Activated T-cell treated with anti-CD3 and anti-CD28 coated beads for 48 hours (primary cell): Measurements from ENCODE around the gene PKD2L2.
"Not testable (repeated sequence)": the region's sequence is repeated elsewhere in the genome, so short reads cannot be mapped to it uniquely, and the experiment has no call there.

Experiments used
- DNase-seq: peaks from one replicate; pipeline ENCODE4 v3.0.0-alpha.2; 2020; ENCODE audit warnings: low read depth

The PKD2L2 gene

DNA sequence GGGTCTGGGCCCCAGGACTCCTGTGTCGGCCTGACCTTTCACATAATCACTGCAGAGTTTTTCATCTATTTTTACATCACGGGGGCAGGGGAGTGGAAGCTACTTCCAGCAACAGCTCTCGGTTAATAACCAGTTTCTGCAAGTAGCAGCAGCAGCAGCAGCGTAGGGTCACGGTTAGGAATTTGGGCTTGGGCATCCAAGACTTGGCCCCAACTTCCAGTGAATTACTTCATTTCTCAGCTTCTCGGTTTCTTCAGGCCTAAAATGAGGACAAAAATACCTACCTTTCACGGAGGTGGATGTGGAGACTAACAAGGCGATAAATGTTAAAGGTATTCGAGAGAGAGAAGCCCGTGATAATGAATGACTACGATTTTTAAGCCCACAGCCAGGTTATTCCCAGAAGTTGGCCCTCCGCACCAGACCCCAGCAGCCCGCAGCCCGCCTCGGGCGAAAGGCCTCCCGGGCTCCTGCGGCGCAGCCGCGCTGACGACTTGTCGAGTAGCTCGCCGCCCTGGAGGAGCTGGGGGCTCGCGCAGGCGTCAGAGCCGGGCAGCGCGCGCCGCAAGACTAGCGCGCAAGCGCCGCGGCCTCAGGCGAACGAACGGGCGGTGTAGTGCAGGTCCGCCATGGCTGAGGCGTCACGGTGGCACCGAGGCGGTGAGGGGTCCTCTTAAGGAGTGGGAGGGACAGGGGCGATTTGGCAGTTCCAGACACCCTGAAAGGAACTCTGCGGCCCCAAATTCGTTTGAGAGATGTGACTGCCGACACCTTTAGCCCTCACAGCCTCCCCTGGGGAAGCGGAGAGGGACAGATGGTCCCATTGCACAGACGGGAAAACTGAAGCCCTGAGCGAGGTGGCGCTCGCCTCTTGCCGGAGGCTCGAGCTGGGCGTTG is at the start of gene PKD2L2:
TSS of gene PKD2L2 (plus strand) at position 595 of the 897 bp plus-strand sequence. CDS start at position 630, 35 bp downstream.
- DNase-seq = peak; percentile 85

DNA sequence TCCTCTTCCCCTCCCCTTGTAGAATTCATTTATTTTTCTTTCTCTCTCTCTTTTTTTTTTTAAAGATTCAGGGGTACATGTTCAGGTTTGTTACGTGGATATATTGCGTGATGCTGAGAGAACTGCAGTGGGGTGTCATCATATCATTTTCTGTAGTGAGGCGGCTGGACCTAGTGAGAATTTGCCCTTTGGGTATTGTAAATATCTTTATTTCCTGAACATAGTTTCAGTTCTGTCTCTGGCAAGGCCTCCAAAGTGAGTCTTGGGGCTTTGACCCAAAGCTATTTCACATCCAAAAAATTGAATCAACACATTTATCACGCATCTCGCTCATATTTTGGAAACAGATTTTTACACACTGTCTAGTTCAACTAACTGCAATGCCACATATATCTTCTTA is 47.0 kb upstream of the PKD2L2 start:
- DNase-seq = no peak

DNA sequence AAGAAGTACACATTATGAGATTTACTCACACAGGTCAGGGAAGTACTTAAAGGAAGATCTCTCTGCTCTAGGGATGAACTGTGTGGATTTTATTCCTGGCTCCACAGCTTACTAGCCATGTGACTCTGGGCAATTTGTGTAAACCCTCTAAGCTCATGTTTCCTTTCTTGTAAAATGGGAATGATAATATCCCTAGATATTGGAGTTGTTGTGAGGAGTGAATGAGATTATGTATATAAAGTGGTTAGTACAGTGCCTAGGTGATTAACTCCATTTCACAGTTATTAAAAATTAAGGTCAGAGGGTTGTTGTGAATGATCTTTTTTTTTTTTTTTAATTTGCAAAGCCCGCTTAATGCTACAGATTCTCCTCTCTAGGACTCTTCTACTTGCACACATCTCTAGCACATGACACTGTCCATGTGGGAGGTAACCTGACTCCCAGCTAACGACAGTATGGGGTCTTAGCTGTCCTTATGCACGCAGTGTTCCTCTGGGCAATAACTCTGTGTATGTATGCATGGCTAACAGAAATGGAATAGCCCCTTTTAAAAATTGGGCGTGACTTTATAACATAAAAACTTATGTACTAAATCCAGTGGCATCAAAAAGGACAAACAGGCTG is 45.5 kb upstream of the PKD2L2 start:
- DNase-seq = no peak

DNA sequence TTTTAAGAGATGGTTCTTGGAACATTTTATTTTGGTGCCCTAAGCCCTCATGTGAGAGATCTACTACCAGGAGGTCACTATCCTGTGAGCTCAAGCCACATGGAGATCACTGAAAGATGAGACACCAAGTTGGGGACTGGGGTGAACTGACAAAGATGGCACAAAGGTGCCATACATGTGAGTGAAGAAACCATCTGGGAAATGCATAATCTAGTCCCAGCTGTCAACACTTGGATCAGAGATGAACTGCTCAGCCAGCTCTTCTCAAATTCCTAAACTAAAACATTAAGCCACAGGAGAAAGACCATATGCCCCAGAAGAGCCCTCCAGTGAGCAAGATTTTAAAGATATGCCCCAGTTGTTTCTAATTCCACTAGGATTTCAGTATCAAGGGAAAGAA is 43.8 kb upstream of the PKD2L2 start:
- no peak for DNase-seq

DNA sequence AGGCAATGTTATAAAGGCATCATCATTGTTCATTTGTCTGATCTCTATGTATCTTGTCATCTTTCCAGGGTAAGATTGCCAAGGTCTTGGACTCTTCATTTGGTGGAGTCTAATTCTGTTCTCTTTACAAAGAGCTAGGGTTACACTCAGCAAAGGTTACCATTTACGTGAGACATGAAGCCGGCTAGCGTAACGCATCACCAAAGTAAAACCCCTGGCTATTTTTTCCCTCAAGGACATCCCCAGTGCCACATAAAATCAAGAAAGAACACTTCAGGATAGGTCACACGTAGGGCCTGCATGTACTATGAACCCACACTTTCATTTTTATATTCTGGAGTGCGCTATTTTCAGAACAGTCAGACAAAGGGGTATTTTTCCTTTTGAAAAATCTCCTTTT is 41.6 kb upstream of the PKD2L2 start:
- DNase-seq = no peak

DNA sequence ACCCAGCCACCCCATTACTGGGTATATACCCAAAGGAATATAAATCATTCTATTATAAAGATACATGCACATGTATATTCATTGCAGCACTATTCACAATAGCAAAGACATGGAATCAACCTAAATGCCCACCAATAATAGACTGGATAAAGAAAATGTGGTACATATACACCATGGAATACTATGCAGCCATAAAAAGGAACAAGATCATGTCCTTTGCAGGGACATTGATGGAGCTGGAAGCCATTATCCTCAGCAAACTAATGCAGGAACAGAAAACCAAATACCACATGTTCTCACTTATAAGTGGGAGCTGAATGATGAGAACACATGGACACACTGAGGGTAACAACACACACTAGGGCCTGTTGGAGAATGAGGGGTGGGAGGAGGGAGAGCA is 36.1 kb upstream of the PKD2L2 start:
- not testable (repeated sequence) for DNase-seq

DNA sequence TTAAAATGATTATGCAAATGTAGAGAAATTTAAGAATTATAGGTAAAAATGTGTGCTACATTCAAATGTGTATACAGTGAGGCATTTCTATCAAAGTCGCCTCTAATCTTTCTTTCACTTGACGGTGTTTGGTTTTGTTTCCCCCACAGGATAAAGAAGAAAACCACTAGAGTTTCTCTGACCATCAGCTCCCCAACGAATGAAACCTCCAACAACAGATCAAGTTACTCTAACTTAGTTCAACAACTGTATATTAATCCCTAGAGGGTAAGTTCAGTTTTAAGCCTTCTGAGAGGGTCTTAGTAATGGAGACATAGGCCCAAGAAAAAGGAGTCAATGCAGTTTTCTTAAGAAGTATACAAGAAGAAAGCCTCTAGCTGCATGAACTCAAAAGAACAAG is 33.1 kb upstream of the PKD2L2 start:
- DNase-seq = no peak

DNA sequence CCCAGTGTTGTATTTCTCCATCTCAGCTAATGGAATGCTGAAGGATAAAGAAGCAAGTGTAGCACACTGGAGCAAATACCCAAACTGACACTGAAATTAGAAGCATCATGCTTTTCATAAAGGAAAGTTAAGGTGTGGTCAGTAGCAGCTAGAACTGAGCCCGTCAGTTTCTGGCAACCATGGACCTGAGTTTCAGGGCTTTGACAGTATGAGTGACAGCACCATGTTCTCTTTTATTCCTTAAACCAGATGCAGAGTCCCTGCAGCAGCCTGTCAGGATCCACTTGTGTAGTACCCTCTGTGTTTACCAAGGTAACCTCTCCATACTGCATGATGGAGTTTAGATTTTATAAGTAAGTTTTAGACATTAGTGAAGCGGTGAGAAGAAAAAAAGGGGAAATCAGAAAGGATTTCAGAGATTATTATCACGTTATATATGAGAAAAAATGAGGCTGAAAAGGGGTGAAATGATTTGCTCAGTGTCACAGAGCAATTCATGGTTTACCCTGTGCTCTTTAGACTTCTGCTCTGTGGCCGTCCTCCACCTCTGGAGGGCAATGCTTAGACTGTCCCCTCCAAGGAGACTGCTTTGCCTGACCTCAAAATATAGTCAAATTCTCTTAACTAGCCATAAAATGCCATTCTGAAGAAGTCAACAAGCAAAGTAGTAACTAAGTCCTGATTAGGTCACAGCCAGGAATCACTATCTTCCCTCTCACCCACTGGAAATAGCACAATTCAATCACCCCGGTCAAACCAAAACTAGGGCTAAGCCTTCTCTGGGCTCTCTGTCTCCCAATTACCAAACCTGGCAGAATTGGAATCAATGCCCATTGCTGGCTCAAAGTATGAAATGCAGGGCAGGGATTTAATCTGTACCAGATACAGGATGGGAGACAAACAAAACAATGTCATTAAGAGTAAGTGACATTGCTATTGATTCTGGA is 32.1 kb upstream of the PKD2L2 start:
- DNase-seq = no peak

DNA sequence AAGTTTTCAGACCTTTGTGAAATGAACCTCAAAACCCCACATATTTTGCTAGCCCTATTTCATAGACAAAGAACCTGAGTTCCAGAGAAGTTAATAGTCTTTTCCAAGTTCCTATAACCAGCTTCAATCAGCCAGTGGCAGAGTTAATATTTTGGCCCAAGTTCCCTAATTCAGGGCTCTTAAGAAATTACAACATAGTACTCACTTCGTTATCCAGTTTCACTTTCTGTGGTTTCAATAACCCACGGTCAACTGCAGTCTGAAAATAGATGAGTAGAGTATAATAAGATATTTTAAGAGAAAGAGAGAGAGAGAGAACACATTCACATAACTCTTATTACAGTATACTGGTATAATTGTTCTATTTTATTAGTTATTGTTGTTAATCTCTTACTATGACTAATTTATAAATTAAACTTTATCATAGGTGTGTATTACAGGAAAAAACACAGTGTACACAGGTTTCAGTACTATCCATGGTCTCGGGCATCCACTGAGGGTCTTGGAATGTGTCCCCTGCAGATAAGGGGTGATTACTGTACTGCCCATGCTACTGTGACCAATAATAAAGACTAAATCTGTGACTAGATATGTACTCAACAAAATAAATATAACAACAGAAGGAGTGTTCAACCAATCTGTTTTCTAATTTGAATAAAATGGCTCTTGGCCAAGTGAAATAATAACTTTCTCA is 30.9 kb upstream of the PKD2L2 start:
- DNase-seq = no peak

DNA sequence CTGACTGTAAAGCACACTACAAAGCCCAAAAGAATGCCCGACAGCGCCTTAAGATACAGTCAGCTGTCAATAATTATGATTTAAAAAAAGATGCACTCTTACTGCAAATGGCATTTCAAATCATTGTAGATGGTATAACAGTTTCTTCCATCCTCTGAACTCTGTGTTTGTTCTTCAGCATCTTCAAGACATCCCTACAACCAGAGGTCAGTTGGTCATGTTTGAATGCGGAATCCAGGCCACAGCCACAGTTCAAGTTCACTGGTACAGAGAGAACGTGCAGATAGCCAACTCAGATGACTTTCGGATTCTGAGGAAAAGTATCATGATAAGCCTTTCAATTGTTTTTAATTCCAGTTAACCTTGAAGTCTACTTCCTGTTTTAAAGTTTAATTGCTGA is 30.3 kb upstream of the PKD2L2 start:
- DNase-seq = no peak

DNA sequence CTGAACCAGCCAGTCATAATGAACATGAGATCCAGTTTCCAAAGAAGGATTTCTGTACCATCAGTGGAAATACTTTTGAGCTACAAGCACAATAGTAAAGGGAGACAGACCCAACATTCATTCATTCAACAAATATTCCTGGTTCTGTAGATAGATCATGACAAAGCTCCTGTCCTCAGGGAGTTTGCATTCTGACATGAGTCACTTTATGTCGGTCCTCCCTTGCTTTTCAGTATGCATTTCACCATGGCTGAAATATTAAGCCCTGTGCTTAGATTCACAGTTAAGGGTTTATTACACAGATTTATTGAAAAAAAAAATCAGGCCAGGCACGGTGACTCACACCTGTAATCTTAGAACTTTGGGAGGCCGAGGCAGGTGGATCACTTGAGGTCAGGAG is 27.0 kb upstream of the PKD2L2 start:
- DNase-seq = no peak

DNA sequence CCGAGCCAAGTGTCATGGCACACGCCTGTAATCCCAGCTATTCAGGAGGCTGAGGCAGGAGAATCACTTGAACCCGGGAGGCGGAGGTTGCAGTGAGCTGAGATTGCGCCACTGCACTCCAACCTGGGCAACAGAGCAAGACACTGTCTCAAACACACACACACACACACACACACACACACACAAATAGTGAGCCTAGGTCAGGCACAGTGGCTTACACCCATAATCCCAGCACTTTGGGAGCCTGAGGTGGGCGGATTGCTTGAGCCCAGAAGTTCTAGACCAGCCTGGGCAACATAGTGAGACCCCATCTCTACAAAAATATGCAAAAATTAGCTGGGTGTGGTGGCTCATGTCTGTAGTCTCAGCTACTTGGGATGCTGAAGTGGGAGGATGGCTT is 25.6 kb upstream of the PKD2L2 start:
- DNase-seq = not testable (repeated sequence)

DNA sequence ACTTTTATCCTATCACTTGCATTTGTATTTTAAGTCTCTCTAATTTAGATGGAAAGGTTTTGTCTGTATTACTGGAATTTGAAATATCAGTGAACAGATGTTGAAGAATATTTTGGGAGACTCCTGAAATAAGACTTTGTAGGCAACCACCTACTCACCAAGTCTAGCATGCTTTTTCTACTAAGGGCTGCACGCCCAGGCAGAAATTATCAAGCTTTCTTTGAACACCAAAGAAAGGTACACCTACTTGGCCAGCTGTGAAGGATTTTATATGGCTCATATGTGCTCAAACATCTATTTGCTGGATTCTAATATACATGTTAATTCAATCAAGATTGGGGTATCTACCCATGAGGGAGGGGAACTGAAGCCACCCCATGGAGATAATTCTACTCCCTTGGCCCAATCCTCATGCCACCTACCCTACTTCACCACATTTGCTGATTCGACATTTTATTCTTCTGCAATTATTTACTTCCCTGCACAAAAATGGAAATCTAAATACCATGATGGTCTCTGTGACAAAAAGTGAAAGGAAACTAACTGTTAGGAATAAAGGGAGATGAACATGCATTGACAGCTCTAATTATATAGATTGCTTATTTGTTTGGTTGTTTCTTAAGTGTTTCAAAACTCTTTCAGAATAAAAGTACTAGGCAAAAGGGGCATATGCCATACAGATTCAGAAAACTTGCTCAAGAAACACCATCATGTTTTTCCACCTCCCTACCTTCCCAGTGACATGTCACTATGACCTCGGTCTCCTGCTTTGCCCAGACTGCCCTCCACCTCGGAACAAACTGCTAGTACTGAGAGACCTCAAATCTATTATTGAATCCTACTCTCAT is 22.5 kb upstream of the PKD2L2 start:
- no peak for DNase-seq

DNA sequence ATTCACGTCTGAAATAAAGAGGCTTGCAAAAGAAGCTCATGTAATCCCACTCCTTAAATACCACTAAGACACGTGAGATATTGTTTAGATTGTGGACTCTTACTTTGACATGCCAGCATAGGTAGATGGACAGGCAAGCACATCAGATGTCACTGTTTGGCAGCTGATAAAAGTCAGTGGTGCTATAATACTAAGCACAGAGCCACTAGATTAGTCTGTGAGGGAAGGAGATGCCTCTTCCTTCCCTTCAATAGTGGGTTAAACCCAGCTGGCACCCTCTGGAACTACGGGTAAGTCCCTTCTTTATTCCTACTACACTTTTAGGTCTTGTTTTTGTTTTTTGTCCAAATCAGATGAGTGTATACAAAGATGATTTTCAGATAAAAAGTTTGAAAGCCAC is 21.6 kb upstream of the PKD2L2 start, which contains the start of gene MYOT:
TSS of gene MYOT (plus strand) at position 197 of the 400 bp plus-strand sequence. CDS start 2,792 bp downstream, outside the sequence.
- no peak for DNase-seq

DNA sequence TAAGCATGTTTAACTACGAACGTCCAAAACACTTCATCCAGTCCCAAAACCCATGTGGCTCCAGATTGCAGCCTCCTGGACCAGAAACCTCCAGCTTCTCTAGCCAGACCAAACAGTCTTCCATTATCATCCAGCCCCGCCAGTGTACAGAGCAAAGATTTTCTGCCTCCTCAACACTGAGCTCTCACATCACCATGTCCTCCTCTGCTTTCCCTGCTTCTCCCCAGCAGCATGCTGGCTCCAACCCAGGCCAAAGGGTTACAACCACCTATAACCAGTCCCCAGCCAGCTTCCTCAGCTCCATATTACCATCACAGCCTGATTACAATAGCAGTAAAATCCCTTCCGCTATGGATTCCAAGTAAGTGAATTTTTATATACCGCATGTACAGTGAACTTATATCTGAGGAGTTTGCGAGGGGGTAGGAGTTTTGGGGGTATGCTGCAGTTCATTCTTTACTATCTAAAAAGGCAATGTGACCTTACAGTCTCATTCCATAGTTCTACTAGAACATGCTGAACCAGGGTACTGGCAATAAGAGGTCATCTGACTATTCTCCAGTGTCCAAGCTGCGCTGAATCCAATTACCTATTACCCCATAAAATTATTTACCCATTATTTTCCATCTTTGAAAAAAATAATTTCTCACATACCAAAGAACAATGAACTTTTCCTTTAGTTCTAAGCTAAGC is 18.5 kb upstream of the PKD2L2 start:
- DNase-seq = no peak

DNA sequence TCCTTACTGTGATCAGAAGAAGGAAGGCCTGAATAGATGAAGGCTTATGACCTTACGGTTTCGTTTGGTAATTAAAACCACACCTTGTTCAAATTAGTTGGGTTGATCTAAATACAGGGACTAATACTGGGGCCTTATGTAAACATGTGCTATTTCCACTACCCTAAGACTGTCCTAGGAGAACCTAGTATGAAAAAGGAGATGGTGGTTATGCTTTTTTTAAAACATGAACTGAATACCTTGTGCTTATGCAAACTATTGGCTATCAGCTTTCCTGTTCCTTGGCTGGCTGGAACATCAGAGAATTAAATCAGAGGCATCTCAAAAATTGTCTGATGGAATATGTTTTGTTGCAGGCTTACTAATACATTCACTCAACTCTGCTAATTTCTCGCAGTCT is 17.7 kb upstream of the PKD2L2 start:
- no peak for DNase-seq

DNA sequence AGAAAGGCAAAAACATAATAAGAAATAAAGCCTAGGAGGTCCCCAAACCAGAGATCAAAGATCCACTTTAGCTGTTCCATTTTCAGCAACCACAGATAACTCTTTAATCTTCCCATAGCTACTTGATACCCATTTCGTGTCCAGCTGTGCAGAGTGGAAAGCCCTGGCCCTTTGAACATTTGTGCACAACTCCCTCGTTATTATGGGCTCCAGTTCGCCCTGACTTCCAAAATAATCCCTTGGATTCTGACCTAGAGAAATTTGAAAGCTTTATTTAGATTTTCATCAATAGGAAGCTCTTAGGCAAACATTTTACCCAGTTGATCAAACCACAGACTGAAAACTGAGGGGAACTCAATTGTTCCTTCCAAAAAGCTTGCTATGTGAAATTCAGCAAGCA is 16.8 kb upstream of the PKD2L2 start:
- DNase-seq = no peak

DNA sequence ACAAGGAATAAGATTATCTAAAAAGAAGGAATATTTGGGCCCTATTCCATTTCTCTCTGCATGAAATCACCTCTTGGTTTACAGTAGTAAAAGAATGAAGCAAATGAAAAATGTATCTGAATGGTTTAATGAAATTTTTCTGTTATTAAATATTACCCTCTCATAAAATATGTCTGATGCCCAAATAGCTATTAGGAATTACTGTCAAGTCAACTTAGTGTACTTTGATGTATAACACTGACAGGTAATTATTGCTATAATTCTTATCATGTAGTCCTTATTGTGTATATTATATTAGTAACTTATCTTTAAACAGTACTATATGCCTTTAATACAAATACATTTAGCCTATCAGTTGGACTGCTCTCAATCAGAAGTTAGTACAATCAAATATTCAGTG is 13.2 kb upstream of the PKD2L2 start:
- no peak for DNase-seq

DNA sequence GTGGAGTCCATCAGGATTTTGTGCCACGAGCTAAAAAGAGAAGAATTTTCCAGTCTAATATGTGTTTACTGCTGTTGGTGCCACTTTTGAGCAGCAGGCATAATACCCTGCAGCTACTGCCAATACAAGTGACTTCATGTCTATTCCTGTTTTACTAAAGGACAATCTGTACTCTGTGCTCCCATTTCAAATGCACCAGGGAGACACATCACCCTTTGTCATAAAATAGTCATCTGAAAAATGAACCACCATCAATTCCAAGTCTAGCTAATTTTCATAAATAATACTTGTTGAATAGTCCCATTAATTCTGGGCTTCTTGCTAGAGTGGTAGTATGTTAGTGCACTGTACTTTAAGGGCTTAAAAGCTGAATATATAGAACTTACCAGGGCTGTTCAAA is 8.9 kb upstream of the PKD2L2 start:
- DNase-seq = no peak

DNA sequence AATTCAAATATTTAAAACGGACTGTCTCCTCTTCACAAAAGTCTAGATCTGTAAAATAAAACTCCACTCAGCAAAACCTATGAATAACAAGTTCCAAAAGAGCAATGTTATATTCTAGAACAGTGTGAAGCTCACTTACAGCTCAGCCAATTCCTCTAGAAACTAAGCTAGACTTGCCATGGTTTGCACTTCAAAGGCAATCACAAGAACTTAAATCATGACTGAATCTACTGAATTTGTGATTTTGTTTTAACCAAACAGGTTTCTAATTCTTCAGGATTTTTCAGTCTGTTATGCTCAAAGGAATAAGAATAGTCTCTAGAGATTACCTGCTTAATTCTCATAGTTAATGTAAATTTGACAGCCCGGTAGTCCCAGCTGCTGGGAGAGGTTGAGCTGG is 1.4 kb upstream of the PKD2L2 start:
- DNase-seq = no peak
